ENCODE measurements around the gene ASB13.

ASB13 gene

DNA sequence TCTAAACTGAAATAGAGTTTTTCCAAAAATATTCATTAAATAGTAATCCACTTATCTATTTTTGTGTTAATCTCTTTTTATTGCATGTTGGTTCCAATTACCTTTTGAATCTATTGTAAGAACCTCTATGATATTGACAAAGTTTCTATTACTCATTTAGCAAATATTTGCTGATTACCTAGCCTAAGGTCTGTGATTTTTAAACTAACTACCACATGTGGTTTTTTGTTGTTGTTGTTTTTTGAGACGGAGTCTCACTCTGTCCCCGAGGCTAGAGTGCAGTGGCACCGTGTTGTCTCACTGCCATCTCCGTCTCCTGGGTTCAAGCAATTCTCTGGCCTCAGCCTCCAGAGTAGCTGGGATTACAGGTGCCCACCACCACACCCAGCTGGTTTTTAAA is 2.0 kb upstream of the ASB13 start:
- no peak for DNase-seq

GRCh38 chr10:5666841-5667630 is 641 bp upstream of the ASB13 start:
- DNase-seq = no peak

DNA sequence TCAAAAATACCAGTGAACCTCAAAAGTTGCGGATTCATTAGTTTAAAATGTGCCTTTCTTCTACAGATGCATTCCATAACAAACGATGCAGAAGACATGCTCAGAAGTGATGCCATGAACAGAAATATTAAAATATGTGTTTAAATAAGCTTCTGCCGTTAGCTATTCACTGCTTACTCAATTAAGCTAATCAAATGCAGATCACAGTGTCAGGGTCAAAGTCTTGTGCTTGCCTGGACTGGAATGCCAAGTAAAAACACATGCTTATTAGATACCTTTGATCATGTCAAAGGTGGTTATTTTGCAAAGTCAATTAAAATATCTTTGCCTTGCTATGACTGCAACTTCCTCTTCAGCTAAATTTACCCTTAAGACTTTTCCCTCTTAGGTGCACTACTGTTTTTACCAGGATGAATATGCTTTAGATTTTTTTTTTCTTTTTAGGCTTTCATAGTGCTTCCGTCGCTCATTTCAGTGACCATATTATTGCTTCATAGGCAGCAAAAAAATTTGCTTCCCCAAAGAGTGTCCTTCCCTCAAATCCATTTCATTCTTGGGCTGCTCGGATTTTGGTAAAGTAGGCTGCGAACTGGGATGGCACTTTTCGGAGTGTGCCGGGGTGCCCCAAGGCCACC is 905 bp downstream of the ASB13 start:
- no peak for DNase-seq

GRCh38 chr10:5663692-5664427 is 2.5 kb downstream of the ASB13 start:
- no peak for DNase-seq

DNA sequence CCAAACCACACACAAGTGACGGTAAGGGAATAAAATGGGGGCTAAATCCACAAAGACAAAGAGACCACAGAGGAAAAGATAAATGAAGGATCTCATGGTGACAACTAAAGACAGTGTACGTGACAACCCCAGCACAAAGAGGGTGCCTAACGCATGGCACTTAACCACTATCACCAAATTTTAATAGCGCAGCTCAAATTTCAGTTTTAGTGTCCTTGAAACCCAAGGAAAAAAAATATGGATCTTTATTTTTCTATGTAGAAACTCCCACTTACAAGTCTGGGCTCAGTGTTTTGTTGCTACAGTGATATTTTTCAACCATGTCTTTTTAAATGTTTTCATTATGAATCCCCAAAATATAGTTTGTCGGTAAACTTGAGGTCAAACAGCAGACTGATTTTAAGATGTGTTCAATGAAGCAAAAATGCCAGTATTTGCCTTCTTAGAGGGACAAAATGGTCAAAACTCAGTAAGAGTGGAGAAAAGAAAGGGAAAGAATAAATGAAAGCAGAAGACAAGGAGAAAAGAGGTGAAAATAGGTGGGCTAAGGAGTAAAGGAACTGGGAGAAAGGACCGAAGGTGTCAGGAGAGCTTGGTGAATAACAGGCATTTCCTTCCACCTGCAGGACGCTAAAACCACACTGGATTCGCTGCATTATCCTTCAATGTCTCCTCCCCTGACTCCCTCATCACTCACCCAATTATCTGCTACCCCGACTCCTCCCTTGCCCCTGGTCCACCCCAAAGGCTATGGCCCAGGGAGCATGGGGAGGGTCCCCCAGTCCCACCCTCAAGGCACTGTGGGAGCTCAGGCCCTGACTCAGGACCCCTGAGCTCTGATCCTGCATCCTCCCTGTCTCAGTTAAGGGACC is 3.5 kb downstream of the ASB13 start:
- no peak for DNase-seq

DNA sequence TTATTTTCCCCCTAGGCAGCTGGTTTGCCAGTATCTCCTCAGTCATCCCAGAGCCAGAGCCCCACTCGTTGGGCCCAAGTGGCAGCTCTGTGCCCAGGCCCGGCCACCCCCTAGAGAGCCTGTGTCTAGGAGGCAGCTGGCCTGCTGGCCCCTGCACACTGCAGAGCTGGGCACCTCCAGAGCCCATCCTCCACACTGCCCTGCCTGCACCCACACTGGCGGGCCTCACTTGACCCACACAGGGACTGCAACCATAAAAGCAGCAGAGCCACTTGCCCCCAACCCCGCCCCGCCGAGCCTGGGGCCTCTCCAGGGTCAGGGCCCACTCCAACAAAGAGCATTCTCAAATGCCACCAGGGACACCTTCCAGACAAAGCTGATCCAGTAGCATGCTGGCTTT is 5.4 kb downstream of the ASB13 start:
- DNase-seq = no peak

GRCh38 chr10:5659702-5660528 is 6.5 kb downstream of the ASB13 start:
- DNase-seq = peak; percentile 54

GRCh38 chr10:5658871-5659618 is 7.3 kb downstream of the ASB13 start:
- no peak for DNase-seq

DNA sequence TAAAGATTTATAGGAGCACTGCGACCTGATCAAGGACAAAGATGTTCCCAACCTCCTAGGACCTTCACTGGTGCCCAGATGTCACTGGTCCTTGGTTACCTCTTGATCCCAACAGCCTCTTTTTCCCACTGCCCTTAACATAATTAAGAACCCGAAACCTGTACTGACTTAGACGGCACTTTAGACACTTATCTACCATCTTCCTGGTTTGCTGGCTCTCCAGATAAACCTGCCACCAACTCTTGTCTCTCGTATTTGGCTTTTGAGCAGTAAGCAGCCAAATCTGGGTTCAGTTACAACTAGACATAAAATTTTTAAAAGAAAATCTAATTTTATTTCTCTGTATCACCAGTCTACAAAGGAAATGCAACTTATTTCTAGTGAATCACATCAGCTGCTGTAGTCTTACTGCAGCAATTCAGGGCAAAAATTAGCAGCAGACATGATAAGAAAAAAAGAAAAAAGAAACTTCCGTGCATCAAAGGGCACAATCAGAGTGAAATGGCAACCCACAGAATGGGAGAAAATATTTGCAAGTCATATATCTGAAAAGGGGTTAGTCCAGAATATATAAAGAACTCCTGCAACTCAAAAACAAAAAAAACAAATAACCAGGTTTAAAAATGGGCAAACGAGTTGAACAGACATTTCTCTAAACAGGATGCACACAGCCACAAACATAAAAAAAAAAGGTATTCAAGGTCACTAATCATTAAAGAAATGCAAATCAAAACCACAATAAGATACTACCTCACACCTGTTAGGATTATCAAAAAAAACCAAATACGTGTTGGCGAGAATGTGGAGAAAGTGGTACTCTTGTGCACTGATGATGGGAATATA is 9.4 kb downstream of the ASB13 start:
- DNase-seq = no peak

DNA sequence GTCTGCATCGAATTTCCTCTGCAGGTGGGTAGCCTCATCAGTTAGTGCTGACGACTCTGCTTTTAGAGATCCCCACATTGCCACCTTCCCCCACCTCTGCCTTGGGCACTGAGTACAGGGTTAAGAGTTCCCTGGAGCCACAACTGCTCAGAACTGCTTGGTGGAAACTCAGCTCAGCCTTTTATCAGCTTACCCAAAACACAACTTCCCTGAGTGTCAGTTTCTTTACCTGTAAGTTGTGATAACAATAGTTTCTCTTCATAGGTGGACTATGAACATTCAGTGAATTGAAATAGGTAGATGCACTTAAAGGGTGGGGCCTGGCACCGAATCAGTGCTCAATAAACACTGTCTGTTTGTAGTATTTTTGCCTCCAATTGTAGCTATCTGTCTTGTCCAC is 11.3 kb downstream of the ASB13 start:
- no peak for DNase-seq

- DNase-seq = no peak
Observed at GRCh38 chr10:5654218-5654755, 12.1 kb downstream of the ASB13 start.

GRCh38 chr10:5652746-5653145 is 13.6 kb downstream of the ASB13 start:
- no peak for DNase-seq

- no peak for DNase-seq
Observed at GRCh38 chr10:5651388-5651764, 15.0 kb downstream of the ASB13 start.

DNA sequence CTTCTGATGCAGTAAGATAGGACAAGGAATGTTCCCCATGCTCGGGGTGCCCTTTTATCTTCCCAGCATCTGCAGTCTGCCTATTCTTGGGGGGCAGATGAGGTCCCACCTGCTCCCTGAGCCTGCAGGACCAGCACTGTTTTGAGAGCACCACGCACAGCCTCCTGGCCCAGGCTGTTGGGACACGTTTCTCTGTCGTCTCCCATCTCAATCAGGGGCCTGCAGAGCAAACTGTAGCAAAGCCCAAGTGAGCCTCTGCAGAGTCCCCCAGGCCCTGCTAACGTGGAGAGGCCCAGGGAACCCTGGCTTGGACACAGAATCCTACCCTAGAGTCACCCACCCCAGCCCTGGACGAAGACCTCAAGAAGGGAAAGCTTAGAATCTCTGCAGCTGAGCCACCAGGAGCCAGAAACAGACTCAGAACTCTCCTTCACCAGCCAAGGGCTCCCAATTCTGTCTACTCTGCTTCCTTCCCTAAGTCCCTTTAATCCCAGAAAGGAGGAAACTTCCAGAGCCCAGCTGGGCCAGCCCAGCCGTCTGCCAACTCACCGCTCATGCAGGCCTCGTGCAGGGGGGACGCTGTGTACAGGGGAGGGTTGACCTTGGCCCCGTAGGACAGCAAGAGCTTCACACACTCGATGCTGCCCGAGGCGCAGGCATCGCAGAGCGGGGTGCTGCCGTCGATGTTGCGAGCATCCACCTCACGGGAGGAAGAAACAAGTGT is 15.6 kb downstream of the ASB13 start:
- no peak for DNase-seq

DNA sequence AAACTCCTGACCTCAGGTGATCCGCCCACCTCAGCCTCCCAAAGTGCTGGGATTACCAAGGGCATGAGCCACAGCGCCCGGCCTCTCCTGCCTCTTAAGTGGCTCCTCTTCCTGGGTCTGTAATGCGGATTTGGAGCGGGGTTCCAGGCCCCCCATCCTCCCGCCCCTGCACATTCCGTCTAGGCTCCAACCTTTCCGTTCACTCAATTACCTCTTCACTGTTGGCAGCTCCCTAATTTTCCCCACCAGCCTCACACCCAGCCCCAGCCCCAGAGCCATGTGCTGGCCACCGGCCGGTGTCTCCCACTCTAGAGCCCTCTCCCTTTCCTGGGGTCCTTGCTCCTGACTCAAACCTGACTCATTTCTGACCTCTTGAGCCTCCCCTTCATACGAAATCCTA is 16.6 kb downstream of the ASB13 start:
- DNase-seq = no peak

GRCh38 chr10:5648494-5649457 is 17.6 kb downstream of the ASB13 start:
- DNase-seq = no peak

DNA sequence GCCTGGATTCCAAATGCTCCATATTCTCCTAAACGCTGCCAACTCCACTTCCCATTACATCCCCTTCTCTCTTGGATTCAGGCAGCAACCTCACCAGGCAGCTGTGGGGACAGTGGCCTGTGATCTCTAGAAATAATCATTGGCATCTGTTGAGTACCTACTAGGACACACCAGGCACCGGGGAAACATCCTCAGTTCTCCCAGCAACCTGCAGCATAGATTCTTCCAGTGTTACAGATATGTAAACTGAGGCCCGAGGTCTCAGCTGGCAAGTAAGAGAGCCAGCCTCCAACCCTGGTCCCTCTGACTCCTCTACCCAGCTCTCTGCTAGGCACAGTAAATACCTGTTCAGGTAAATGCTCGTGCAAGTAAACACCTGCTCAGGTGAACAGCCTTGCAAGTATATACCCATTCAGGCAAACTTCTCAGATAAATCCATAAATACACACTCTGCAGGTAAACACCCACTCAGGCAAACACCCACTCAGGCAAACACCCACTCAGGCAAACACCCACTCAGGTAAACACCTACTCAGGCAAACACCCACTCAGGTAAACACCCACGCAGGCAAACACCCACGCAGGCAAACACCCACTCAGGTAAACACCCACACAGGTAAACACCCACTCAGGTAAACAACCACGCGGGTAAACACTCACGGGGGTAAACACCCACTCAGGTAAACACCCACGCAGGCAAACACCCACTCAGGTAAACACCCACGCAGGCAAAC is 18.7 kb downstream of the ASB13 start:
- no peak for DNase-seq

Data from NK-92 treated with Interleukin-12 subunit alpha and Interleukin-12 subunit beta, amount 100 ng/mL, for 24 hours (cell line).